Measurements from ENCODE around the gene KIF13A.
"Not testable (repeated sequence)": the region's sequence is repeated elsewhere in the genome, so short reads cannot be mapped to it uniquely, and the experiment has no call there.

Gene KIF13A

GRCh38 chr6:17869010-17869752 lies 118.3 kb downstream of the KIF13A start:
- no peak for DNase-seq

- DNase-seq: peak; percentile 15 to 79
Measured at GRCh38 chr6:17867880-17868279, 119.6 kb downstream of the KIF13A start.

- DNase-seq: no peak
Measured at GRCh38 chr6:17866876-17867444, 120.5 kb downstream of the KIF13A start.

DNA sequence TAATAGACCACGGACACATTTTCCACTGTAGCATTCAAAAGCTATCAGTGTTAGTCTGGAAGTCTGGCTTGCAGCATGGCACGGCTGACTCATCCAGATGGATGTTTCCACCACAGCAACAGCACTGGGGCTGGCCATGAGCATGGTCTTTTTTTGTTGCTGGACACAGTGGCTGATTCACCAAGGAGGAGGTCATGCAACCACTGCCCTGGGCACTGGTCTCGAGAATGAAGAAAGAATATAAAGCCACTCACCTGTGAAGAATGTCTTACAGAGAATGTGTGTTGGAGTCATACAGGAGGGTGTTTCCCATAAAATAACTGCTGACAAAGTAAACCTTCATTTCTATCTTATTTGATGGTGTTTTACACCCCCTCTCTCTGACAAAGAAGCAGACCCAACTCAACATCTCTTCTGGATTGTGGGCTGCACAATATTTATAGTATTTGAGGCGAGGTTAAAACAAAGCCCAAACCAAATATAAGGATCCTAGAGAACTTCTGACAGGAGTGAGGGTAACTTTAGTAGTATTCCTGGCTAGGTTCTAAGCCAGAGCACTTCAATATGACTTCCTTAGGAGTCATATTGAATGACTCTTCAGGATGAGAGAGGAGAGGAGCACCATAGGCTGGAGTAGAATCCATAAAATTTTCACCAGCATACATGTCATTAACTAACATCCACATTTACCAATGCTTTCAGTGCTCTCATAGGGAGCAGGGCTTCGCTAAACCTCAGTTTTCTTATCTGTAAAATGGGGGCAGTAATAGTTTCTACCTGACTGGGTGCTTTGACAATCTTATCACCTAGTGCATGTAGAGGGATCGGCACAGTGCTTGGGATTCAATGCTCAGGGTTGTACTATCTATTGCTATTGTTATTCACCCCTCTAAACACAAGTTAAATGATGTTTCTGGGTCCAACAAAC lies 121.4 kb downstream of the KIF13A start:
- DNase-seq: peak; percentile 98 to 99

- peak; percentile 16 to 77 for DNase-seq
Measured at GRCh38 chr6:17865243-17865642, 122.2 kb downstream of the KIF13A start.

DNA sequence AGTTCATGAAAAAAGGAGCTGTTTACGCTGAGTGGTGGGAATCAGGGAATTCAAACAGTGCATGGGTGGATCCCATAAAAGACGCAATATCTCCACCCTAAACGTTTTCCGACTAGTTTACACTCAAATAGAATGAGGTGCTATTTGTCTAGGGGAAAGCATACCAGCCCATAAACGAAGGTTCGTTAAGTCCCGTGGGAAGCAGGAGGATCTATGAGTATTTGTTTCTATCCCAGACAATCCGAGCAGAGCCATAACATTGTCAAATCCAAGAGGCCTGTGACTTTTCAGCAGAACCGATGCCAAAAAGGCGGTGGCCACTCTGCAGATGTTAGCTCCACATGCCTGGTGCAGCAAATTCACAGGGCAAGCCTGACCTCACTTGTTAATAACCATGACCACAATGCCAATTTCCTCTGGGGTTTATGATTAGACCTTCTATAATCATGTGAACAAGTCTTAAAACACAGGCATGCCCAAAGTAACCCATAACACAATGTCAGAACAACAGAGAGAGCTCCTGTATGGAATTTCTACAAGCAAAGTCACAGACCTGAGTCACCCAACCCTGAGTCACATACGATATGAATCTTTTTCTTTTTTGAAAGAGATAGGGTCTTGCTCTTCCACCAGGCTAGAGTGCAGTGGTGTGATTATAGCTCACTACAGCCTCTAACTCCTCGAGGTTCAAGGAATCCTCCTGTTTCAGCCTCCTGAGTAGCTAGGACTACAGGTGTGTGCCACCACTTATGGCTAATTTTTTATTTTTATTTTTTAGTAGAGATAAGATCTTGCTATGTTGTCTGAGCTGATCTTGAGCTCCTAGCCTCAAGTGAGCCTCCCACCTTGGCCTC lies 123.3 kb downstream of the KIF13A start:
- DNase-seq: peak; percentile 59 to 87

DNA sequence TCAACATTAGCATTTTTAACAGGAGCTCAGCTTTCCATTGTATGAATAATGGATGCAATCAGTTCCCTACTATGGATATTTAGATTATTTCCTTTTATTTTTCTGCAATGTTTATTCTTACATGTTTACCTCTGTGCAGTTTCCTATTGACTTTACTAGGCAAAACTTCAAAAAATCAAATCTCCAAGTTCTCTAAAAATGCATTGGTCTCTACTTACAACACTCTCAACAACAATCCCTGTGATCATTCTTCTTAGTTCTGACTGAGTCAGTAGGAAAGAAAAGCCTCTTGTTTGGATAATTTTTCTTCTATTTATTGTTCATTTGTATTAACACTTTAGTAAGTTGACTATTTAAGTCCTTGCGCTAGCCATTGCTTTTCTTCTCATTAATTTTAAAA lies 126.1 kb downstream of the KIF13A start:
- no peak for DNase-seq

DNA sequence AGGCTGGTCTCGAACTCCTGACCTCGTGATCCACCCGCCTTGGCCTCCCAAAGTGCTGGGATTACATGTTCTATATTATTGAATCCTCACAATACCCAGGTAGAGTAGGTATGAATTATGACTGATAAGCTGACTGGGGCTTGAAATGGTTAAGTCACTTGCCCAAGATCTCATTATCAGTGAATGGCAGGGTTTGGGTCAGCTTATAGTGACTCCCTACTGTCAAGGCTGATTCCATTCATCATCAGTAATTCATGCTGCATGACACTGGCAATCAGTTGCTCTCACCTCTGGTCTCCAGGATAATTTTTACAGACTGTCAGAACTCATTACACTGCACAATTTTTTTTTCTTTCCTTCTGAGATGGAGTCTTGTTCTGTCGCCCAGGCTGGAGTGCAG lies 127.6 kb downstream of the KIF13A start:
- no peak for DNase-seq

GRCh38 chr6:17858584-17858983 lies 128.9 kb downstream of the KIF13A start:
- DNase-seq: no peak

DNA sequence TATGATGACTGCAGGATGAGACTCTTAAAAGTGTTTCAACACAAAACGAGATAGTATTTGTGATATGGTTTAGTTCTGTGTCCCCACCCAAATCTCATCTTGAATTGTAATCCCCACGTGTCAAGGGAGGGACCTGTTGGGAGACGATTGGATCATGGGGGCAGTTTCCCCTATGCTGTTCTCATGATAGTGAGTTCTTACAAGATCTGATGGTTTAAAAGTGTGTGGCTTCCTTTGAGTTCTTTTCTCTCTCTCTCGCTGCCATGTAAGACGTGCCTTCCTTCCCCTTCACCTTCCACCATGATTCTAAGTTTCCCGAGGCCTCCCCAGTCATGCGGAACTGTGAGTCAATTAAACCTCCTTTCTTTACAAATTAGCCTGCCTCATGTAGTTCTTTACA lies 130.2 kb downstream of the KIF13A start:
- DNase-seq: not testable (repeated sequence)

DNA sequence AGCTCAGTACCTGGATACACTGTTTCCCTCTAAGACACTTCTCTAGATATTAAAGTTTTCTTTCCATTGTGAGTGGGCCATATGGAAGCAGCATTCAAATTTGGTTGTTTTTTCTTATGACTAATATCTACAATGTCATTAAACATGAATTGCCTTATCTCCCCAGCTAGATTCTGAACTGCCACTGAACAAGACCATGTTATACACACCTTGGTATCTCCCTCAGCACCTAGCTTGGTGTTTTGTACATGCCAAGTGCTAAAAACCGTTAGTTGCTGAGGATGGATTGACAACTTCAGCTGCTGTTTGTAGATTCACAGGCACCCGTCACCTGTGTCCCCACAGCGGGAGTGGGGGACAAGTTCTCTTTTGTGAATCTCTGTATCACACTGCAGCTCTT lies 131.1 kb downstream of the KIF13A start:
- no peak for DNase-seq

GRCh38 chr6:17855381-17855780 lies 132.1 kb downstream of the KIF13A start:
- no peak for DNase-seq

DNA sequence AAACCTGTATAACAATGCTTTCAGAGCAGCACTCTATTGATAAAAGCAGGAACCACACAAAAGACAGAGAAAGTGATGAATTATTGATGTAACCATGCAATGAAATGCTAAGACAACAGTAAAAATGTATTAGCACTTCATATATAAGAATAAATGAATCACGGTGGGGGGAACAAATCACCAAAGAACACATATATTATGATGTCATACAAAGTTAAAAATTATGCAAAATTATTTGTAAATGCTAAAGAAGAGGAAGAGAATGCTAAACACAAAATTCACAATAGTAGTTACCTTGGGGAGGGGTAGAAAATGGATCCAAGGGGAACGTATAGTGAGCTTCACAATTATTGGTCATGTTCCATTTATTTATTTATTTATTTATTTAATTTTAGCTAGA lies 133.9 kb downstream of the KIF13A start:
- DNase-seq: no peak

GRCh38 chr6:17851720-17852161 lies 135.7 kb downstream of the KIF13A start:
- no peak for DNase-seq

GRCh38 chr6:17851001-17851719 lies 136.3 kb downstream of the KIF13A start:
- DNase-seq: no peak

GRCh38 chr6:17850281-17850680 lies 137.2 kb downstream of the KIF13A start:
- DNase-seq: no peak

GRCh38 chr6:17847203-17847760 lies 140.2 kb downstream of the KIF13A start:
- no peak for DNase-seq

GRCh38 chr6:17846762-17847161 lies 140.7 kb downstream of the KIF13A start:
- DNase-seq: no peak

DNA sequence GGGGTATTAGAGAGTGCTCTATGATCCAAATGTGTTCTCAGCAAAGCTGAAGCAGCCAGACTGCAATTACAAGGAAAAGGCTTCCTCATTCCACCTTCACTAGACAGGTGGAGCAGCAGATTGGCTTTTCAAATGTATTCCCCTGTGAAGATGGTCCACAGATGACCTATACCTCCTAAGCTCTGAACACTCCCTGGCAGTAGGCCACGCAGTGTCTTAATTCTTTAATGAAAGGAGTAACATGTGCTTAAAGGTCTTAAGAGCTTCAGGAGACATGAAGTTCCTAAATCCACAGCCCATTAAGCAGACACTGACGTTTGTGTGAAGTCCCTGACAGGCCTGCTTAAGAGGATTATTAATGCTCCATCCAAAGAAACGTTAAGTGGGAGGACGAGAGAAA lies 141.8 kb downstream of the KIF13A start:
- no peak for DNase-seq

- DNase-seq: not testable (repeated sequence)
Measured at GRCh38 chr6:17844967-17845366, 142.5 kb downstream of the KIF13A start.

Measured in SW 1271 (cell line).